ENCODE measurements around the gene PRKAG2.

DNA sequence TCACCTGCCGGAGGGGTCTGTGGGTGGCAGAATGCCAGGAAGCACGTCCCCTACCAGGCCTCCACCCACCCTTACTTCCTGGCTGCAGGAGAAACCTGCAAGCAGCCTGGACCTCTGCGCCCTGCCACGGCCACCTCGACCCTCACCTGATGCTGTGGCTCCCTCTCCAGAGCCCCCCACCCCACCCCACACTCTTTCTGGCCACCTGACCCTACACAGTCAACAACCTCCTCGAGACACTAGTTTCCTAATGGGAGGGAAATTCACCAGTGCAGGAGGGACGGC, 91.3 kb downstream of the PRKAG2 start:
- TF ChIP-seq POLR2AphosphoS5 (IDR thresholded peaks at IDR 0.05; ENCODE audit: low read depth, low read length), result no peak
- TF ChIP-seq POLR2A (IDR thresholded peaks at IDR 0.05; ENCODE audit: low read depth, low read length), result no peak
- no peak for TF ChIP-seq TAF1 (IDR thresholded peaks at IDR 0.05; ENCODE audit: low read depth, low read length)
- no peak for TF ChIP-seq SPI1 (IDR thresholded peaks at IDR 0.05; ENCODE audit: low read depth, low read length)

All from GM12891 (cell line).